Adrenal gland (tissue), 12 donors: ENCODE measurements around the gene PRKAR2A. TPM values are rescaled to one million over a fixed set of nuclear protein-coding genes. Genes with fewer than 3 reads are reported as not detected.
"Not testable (repeated sequence)": the region's sequence is repeated elsewhere in the genome, so short reads cannot be mapped to it uniquely, and the experiment has no call there.

Experiments
- DNase-seq, 7 donors: peaks; one replicate each; pipeline ENCODE4 v3.0.0-alpha.2; 2019 to 2020
- H3K27ac ChIP-seq, 5 donors: fragments of 200-600 bp; sonication (generic) in 4 of 5; 1 replicate in 3 of 5; 2 replicates in 2 of 5; pipeline versions ENCODE4 v1.5.1 to v1.8.0; 2016 to 2020; ENCODE audit warnings: mild to moderate bottlenecking in 1 of 5
- H3K27me3 ChIP-seq: fragments of 200-600 bp; 2 replicates; pipeline ENCODE4 v1.8.0; 2021
- H3K36me3 ChIP-seq, 2 donors: fragments of 200-600 bp; replicated peaks in 1 of 2; 1 replicate in 1 of 2; 2 replicates in 1 of 2; pipeline versions ENCODE4 v1.5.1 to v1.8.0; 2018 to 2022
- H3K4me1 ChIP-seq, 2 donors: fragments of 200-600 bp; replicated peaks in 1 of 2; 1 replicate in 1 of 2; 2 replicates in 1 of 2; pipeline versions ENCODE4 v1.5.1 to v1.8.0; 2018 to 2021
- H3K4me3 ChIP-seq, 4 donors: fragments of 200-600 bp; sonication (generic) in 3 of 4; one replicate each; pipeline ENCODE4 v1.5.1; 2016 to 2018
- H3K9me3 ChIP-seq, 3 donors: fragments of 200-600 bp; sonication (generic) in 1 of 3; replicated peaks in 1 of 3; 1 replicate in 2 of 3; 2 replicates in 1 of 3; pipeline versions ENCODE4 v1.5.1 to v1.8.0; 2016 to 2021
- CTCF ChIP-seq, 6 experiments: fragments of 450-650 bp in 4 of 6; fragments of 200-600 bp in 2 of 6; sonication (generic) in 1 of 6; IDR thresholded peaks; 1 replicate in 5 of 6; 2 replicates in 1 of 6; pipeline versions ENCODE4 v1.5.1 to v1.8.0; 2016 to 2021; ENCODE audit warnings: antibody characterized with exemption in 6 of 6, mild to moderate bottlenecking in 2 of 6, moderate library complexity in 1 of 6
- POLR2A ChIP-seq, 2 donors: fragments of 450-650 bp; IDR thresholded peaks; one replicate each; pipeline ENCODE4 v1.6.1; 2017; ENCODE audit warnings: antibody characterized with exemption in 2 of 2, mild to moderate bottlenecking in 2 of 2, moderate library complexity in 1 of 2
- WGBS, 4 donors: extraction: QIAGEN DNeasy Blood & Tissue Kit in 2 of 4; methylation state at CpG; one replicate each; pipeline versions ENCODE4 v1.1.5 to v1.1.7; 2013 to 2017; 5-methylcytosine and 5-hydroxymethylcytosine counted together
- intact Hi-C, 2 donors: fragments of 100-400 bp; cut with DNase I; formaldehyde crosslinking; loops; one replicate each; pipeline versions ENCODE4 v1.14.1 to v1.15.0; 2022 to 2023
- polyA plus RNA-seq, 3 donors: library from polyadenylated mRNA; stranded (reverse); fragments of 200-250 nt in 2 of 3; fragments of 350-450 nt in 1 of 3; fragmentation: Illumina TruSeq in 1 of 3; extraction: RNeasy Lipid Tissue Mini Kit (QIAGEN cat#74804) in 1 of 3; gene quantifications; one replicate each; pipeline ENCODE4 v1.2.3, GENCODE V29; 2013 to 2014
- total RNA-seq, 9 donors: library from RNA; depleted of rRNA in 4 of 9; stranded (reverse); fragments of >200 nt in 4 of 9; fragments of 120-200 nt in 1 of 9; fragmentation: NEBNext Ultra II Directional in 1 of 9; extraction: Animal tissue kit (Norgen Biotek cat#: 25700) in 1 of 9; gene quantifications; one replicate each; pipeline versions ENCODE4 v1.1.0 to v1.2.4, GENCODE V29; 2013 to 2023
- donor health status: healthy with polysubstance abuse.
- donor health status: Bipolar disorder and iron deficiency.
- donor health status: DM: yes; HTN: yes; CAD: no.
- donor health status: DM: no; HTN: no; CAD: no.
- donor health status: DM: no; HTN: no; CAD: no.
- donor health status: DM: yes; HTN: yes; CAD: no.

The PRKAR2A gene
- total and polyA plus RNA-seq, 12 donors = 8.4 to 177 (median 48.7) TPM

- peaks cover 6 to 37% of the 10 kb centered on the region in 2 donors for H3K4me1 ChIP-seq
- WGBS, 4 donors = 93 to 97% (median 95%) methylated on average over 7 of the region's 7 CpGs
- peak overlapping the region in 1 of 5 donors; percentile 20 for H3K27ac ChIP-seq
- intact Hi-C loops = no loop called here
- no peaks in the 10 kb centered on the region for H3K9me3 ChIP-seq
- no peak for DNase-seq
- H3K27me3 ChIP-seq = no peaks in the 10 kb centered on the region
- TF ChIP-seq CTCF (IDR thresholded peaks at IDR 0.05) (no peak), POLR2A (IDR thresholded peaks at IDR 0.05) (no peak)
- no peaks in the 10 kb centered on the region for H3K36me3 ChIP-seq
- H3K4me3 ChIP-seq = no peak overlapping the region
Observed at GRCh38 chr3:48819234-48820221, 28.1 kb downstream of the PRKAR2A start.

- Histone ChIP-seq H3K4me3 (no peak overlapping the region), H3K27ac (no peak overlapping the region), H3K27me3 (no peaks in the 10 kb centered on the region), H3K36me3 (no peaks in the 10 kb centered on the region), H3K4me1 (peaks cover 5 to 21% of the 10 kb centered on the region in 2 donors), H3K9me3 (no peaks in the 10 kb centered on the region)
- no peak for DNase-seq
- TF ChIP-seq CTCF (IDR thresholded peaks at IDR 0.05) (no peak), POLR2A (IDR thresholded peaks at IDR 0.05) (no peak)
- 65 to 72% (median 68%) methylated on average over 3 of the region's 3 CpGs for WGBS, 4 donors
- intact Hi-C loops = no loop called here
Observed at GRCh38 chr3:48811524-48811923, 36.1 kb downstream of the PRKAR2A start.

- Histone ChIP-seq H3K27ac (no peak overlapping the region), H3K36me3 (no peaks in the 10 kb centered on the region), H3K4me1 (no peaks in the 10 kb centered on the region), H3K9me3 (no peaks in the 10 kb centered on the region), H3K4me3 (no peak overlapping the region), H3K27me3 (no peaks in the 10 kb centered on the region)
- no peak for TF ChIP-seq POLR2A (IDR thresholded peaks at IDR 0.05)
- TF ChIP-seq CTCF (IDR thresholded peaks at IDR 0.05) = no peak
- 92 to 97% (median 93%) methylated on average over 4 of the region's 4 CpGs for WGBS, 4 donors
- intact Hi-C loops = no loop called here
- DNase-seq = peak in 1 of 7 donors; percentile 0
Observed at GRCh38 chr3:48804930-48805329, 42.7 kb downstream of the PRKAR2A start.

GRCh38 chr3:48800831-48801230, 46.8 kb downstream of the PRKAR2A start:
- H3K4me3 ChIP-seq, H3K4me1 ChIP-seq, H3K9me3 ChIP-seq, intact Hi-C loops, H3K27ac ChIP-seq, H3K36me3 ChIP-seq, H3K27me3 ChIP-seq: not testable (repeated sequence)
- DNase-seq = peak in 1 of 7 donors; percentile 42
- WGBS, 4 donors = 88 to 99% (median 94%) methylated on average over 8 to 12 of the region's 12 CpGs
